HG03039 (cell line): ENCODE data around the gene PSMD11.
"Not testable (repeated sequence)": the region's sequence is repeated elsewhere in the genome, so short reads cannot be mapped to it uniquely, and the experiment has no call there.

Experiments used
- ATAC-seq: cut with Tn5 transposase; IDR thresholded peaks from one replicate; pipeline ENCODE4 v1.9.1; 2021; ENCODE audit warnings: mild to moderate bottlenecking, moderate library complexity; ENCODE audit not compliant: unreplicated experiment

PSMD11 gene

GRCh38 chr17:32508926-32509325, 64.6 kb downstream of the PSMD11 start:
- no peak for ATAC-seq

GRCh38 chr17:32510466-32510865, 66.2 kb downstream of the PSMD11 start:
- ATAC-seq, result no peak

GRCh38 chr17:32512328-32512727, 68.0 kb downstream of the PSMD11 start:
- ATAC-seq, result no peak

- no peak for ATAC-seq
Observed at GRCh38 chr17:32513579-32513978, 69.3 kb downstream of the PSMD11 start.

GRCh38 chr17:32514606-32515005, 70.3 kb downstream of the PSMD11 start:
- no peak for ATAC-seq

- no peak for ATAC-seq
Observed at GRCh38 chr17:32515677-32516383, 71.5 kb downstream of the PSMD11 start.

- ATAC-seq, result no peak
Observed at GRCh38 chr17:32516450-32516849, 72.1 kb downstream of the PSMD11 start.

- ATAC-seq, result no peak
Observed at GRCh38 chr17:32516940-32517701, 72.8 kb downstream of the PSMD11 start.

GRCh38 chr17:32517982-32518381, 73.7 kb downstream of the PSMD11 start:
- no peak for ATAC-seq

- no peak for ATAC-seq
Observed at GRCh38 chr17:32518646-32519227, 74.4 kb downstream of the PSMD11 start.

- ATAC-seq, result no peak
Observed at GRCh38 chr17:32519228-32520103, 75.2 kb downstream of the PSMD11 start.

- no peak for ATAC-seq
Observed at GRCh38 chr17:32520104-32520701, 75.9 kb downstream of the PSMD11 start.

GRCh38 chr17:32520737-32521404, 76.6 kb downstream of the PSMD11 start:
- no peak for ATAC-seq

- ATAC-seq, result peak; percentile 42
Observed at GRCh38 chr17:32523017-32523680, 78.8 kb downstream of the PSMD11 start.

- no peak for ATAC-seq
Observed at GRCh38 chr17:32523827-32524552, 79.7 kb downstream of the PSMD11 start.

- not testable (repeated sequence) for ATAC-seq
Observed at GRCh38 chr17:32524553-32524880, 80.2 kb downstream of the PSMD11 start.

- ATAC-seq, result no peak
Observed at GRCh38 chr17:32525122-32525521, 80.8 kb downstream of the PSMD11 start.

- no peak for ATAC-seq
Observed at GRCh38 chr17:32527146-32527545, 82.8 kb downstream of the PSMD11 start.

GRCh38 chr17:32528825-32529224, 84.5 kb downstream of the PSMD11 start:
- ATAC-seq, result no peak
